ENCODE data around the gene RARB. TPM values are rescaled to one million over a fixed set of nuclear protein-coding genes. Genes with fewer than 3 reads are reported as not detected.

Gene RARB
- total RNA-seq, 1 experiment from 2014 or later: 29.9 TPM

DNA sequence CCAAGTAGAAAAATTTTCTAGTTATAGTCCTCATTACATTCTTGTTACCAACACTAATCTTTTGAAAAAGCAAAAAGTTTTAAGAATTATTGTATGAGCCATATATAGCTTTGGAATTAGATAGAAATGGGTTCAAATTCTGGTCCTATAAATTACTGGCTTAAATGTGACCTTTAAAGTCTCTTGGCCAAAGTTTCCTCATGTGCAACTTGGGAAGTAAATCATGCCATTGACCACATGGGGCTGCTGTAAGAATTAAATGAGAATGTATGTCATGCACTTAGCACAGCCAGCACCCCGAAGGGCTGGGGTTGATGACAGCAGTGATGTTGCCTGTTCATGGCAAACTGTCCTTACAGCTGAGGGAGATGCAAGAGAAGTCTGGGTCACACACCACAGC lies 128.4 kb downstream of the RARB start:
- in situ Hi-C loops (cut with HindIII; ENCODE audit: low pct_unique_long_range_greater_than_20kb, low sequenced_read_pairs): no loop called here
- no peak for DNase-seq (ENCODE audit: low read depth)

DNA sequence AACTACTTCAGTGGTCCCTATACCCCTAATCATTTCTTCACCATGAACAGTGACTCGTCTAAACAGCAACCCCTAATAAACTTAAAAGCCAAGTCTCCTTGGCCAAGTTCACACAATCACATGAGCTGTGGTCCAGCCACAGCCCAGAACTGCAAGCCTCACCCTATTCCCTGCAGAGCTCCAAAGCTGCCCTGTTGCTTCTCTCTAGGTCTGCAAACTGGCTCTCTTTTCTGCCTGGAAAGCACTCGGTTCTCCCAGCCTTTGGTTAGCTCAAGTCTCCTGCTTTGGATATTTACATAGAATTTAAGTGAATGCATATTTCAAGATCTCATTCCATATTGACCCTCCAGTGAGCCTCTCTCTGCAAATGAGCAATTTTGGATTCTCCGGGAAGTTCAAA lies 129.6 kb downstream of the RARB start:
- DNase-seq (ENCODE audit: low read depth): no peak

GRCh38 chr3:25558121-25558520 lies 130.1 kb downstream of the RARB start:
- in situ Hi-C loops (cut with HindIII; ENCODE audit: low pct_unique_long_range_greater_than_20kb, low sequenced_read_pairs): no loop called here
- no peak for DNase-seq (ENCODE audit: low read depth)

More for the DNA sequence above, 129.6 kb downstream of the RARB start:
- in situ Hi-C loops (cut with HindIII; ENCODE audit: low pct_unique_long_range_greater_than_20kb, low sequenced_read_pairs): no loop called here

GRCh38 chr3:25558796-25559195 lies 130.7 kb downstream of the RARB start:
- in situ Hi-C loops (cut with HindIII; ENCODE audit: low pct_unique_long_range_greater_than_20kb, low sequenced_read_pairs): no loop called here
- no peak for DNase-seq (ENCODE audit: low read depth)

DNA sequence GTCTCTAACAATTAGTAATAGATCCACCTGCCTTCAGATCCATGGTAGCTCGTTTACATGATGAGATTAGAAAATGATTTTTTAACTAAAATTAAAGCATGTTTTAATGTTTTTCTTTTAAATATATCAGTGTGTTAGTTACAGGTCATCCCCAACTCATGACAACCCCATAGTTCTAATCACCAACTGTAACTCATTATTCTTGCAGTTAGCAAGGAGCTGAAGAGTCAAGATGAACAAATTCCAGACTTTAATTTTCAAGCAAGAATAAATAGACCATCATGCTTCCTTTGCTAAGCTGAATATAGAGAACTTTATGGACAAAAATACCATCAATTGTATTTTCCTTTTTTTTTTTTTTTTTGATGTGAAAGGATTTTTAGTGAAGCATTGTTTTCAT lies 135.5 kb downstream of the RARB start:
- in situ Hi-C loops (cut with HindIII; ENCODE audit: low pct_unique_long_range_greater_than_20kb, low sequenced_read_pairs): no loop called here
- no peak for DNase-seq (ENCODE audit: low read depth)

DNA sequence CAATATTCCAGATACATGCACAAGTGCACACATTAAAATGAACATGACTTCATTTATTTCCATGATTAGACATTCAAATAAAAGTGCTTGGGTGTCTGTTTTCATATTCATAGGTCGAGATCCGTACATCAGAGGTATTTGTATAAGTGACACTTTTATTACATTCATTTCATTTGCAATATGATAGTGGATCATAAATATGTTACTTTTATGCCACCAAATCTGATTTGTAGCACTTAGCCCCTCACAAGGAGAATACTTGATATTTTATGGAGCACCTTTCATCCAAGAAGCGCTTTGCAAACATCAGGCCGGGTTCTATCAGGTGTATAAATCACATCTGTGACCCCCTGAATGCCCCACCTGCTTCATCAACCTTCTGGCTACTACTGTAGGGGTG lies 136.0 kb downstream of the RARB start:
- DNase-seq (ENCODE audit: low read depth): no peak
- in situ Hi-C loops (cut with HindIII; ENCODE audit: low pct_unique_long_range_greater_than_20kb, low sequenced_read_pairs): no loop called here

DNA sequence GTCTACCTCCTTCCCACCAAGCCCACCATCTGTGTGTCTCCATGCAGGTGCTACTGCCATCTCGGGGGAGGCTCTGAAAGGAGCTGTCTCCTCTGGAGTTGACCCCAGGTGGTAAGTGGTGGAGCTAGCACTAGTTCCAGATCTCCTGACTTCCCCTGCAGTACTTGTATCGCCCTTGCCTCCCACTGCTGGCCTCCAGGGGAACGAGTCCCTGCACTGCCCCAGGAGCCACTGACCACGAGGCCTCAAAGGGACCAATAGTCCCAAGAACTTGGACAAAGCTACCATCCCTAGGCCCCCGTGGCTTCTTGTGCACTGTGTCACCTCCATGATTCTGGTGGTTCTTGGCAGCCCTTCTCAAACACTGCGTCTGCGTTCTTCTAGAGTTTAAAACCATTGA lies 137.7 kb downstream of the RARB start:
- in situ Hi-C loops (cut with HindIII; ENCODE audit: low pct_unique_long_range_greater_than_20kb, low sequenced_read_pairs): no loop called here
- no peak for DNase-seq (ENCODE audit: low read depth)

- in situ Hi-C loops (cut with HindIII; ENCODE audit: low pct_unique_long_range_greater_than_20kb, low sequenced_read_pairs): no loop called here
Observed at GRCh38 chr3:25566358-25566920, 138.4 kb downstream of the RARB start.

DNA sequence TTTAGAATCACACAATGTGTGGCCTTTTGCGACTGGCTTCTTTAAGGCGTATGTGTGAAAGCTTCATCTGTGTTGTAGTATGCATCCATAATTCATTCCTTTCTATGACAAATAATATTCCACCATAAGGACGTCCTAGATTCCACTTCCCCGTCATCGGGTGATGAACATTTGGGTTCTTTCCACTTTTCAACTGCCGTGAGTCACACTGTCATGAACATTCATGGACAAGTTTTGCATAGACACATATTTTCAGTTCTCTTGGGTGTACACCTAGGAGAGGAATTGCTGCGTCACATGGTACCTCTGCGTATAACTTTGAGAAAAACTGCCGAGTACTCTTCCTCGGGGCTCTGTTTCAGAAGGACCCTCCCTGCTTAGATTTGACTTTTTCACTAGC lies 139.3 kb downstream of the RARB start:
- DNase-seq (ENCODE audit: low read depth): no peak

More at GRCh38 chr3:25566358-25566920, 138.4 kb downstream of the RARB start:
- DNase-seq (ENCODE audit: low read depth): no peak

GRCh38 chr3:25567806-25568524 lies 139.9 kb downstream of the RARB start:
- DNase-seq (ENCODE audit: low read depth): no peak
- in situ Hi-C loops (cut with HindIII; ENCODE audit: low pct_unique_long_range_greater_than_20kb, low sequenced_read_pairs): no loop called here

More for the DNA sequence above, 139.3 kb downstream of the RARB start:
- in situ Hi-C loops (cut with HindIII; ENCODE audit: low pct_unique_long_range_greater_than_20kb, low sequenced_read_pairs): no loop called here

- no peak for DNase-seq (ENCODE audit: low read depth)
- in situ Hi-C loops (cut with HindIII; ENCODE audit: low pct_unique_long_range_greater_than_20kb, low sequenced_read_pairs): no loop called here
Observed at GRCh38 chr3:25568525-25569078, 140.5 kb downstream of the RARB start.

- DNase-seq (ENCODE audit: low read depth): no peak
- in situ Hi-C loops (cut with HindIII; ENCODE audit: low pct_unique_long_range_greater_than_20kb, low sequenced_read_pairs): no loop called here
Observed at GRCh38 chr3:25571285-25571684, 143.2 kb downstream of the RARB start.

DNA sequence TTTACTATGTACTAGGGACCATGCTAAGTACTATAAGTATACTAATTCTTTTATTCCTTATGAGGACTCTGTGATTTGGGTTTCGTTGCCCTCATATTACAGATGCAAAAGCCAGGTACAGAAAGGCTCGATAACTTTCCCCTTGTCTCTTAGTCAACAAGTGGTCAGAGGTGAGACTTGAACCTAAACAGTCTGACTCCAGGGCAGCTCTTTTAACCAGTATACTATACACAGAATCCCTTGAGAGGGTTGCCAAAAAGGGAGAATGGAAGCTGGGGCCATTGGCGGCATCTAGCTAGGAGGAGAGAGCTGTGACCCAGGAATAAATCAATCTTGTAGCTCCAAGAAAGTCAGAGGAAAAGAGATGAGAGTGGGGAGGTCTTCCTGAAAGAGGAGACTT lies 144.3 kb downstream of the RARB start:
- DNase-seq (ENCODE audit: low read depth): no peak
- in situ Hi-C loops (cut with HindIII; ENCODE audit: low pct_unique_long_range_greater_than_20kb, low sequenced_read_pairs): no loop called here

DNA sequence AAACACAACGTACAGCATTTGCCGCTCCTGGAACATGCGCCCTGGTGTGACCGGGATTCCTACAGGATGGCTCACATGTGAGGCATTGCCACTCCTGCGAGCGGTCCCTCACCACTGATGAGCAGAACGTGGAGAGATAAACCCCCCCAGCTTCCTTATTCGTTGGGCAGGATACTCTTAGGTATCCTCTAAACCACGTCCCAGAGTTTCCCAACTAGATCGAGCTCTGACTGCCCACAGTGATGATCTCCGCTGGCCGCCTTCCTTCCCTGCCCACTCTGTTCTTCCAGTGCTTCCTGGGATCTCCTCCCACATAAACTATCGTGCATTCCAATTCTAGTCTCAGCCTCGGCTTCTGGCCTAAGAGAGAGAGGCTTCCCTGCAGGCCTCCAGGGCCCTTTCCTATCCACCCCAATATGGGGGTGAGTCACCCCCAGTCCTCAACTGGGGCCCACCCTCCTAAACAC lies 144.9 kb downstream of the RARB start:
- in situ Hi-C loops (cut with HindIII; ENCODE audit: low pct_unique_long_range_greater_than_20kb, low sequenced_read_pairs): no loop called here
- no peak for DNase-seq (ENCODE audit: low read depth)

DNA sequence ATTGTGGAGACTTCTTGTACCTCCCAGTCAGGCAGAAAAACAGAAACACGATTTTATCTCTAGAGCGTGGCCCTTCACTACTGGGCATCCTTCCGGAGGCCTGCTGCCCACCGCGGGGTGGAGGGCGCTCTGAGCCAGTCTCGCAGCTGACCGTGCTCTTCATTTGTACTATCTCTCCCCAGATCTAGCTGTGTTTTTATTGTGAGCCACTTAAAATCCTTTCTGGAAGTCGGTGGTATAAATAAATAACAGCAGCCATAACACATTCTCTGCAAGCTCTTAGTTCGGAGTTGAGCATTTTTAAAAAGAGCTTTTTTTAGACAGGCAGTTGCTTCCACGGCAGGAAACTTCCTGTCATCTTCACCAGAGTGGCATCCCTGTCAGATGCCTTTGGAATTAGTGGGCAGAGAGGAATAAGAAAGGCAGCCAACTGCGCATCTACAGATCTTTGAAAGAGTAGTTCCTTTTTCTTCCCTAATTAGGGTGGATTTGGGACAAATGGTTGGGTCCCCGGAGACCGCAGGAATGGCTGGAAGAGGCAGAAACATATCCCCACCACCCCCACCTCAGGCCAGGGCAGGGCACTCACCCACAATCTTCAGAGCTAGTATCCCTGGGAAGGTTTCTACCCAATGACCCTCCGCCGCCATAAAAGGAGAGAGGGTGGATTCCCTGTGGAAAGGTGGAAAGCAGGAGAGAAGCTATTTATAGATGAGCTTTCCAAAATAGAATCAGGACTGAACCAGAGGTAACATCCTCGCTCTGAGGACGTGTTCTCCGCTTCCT lies 145.5 kb downstream of the RARB start:
- DNase-seq (ENCODE audit: low read depth): no peak
- in situ Hi-C loops (cut with HindIII; ENCODE audit: low pct_unique_long_range_greater_than_20kb, low sequenced_read_pairs): no loop called here

GRCh38 chr3:25574172-25574765 lies 146.2 kb downstream of the RARB start:
- in situ Hi-C loops (cut with HindIII; ENCODE audit: low pct_unique_long_range_greater_than_20kb, low sequenced_read_pairs): no loop called here

GRCh38 chr3:25575001-25575400 lies 146.9 kb downstream of the RARB start:
- in situ Hi-C loops (cut with HindIII; ENCODE audit: low pct_unique_long_range_greater_than_20kb, low sequenced_read_pairs): no loop called here
- no peak for DNase-seq (ENCODE audit: low read depth)

More at GRCh38 chr3:25574172-25574765, 146.2 kb downstream of the RARB start:
- DNase-seq (ENCODE audit: low read depth): no peak

DNA sequence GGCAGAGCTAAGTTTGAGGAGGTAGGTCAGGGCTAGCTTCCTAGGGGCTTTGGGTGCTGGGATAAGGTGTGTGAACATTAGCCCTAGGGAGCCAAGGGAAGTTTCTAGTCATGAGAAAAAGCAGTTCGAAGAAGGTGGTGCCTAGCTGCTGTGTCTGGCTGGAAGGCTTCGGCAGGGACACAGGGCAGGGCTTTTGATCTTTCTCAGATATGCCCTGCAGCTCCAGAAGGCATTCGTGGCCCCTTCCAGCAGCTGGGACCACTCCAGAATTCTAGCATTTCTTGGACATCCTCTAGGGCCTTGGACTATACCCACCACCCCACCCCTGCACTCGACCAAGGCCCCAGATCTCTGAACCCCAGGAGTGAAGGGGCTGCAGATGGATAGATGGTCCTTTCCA lies 148.1 kb downstream of the RARB start:
- no peak for DNase-seq (ENCODE audit: low read depth)
- in situ Hi-C loops (cut with HindIII; ENCODE audit: low pct_unique_long_range_greater_than_20kb, low sequenced_read_pairs): no loop called here
